HCT116 (cell line): Measurements from ENCODE around the gene ZNF341.

ENCODE experiments used
- CEBPB ChIP-seq: IDR thresholded peaks from 2 replicates; pipeline ENCODE4 v1.6.1; 2012; ENCODE audit warnings: low read depth
- EZH2 ChIP-seq: fragments of 200-600 bp; sonication (generic); IDR thresholded peaks from 2 replicates; pipeline ENCODE4 v1.6.1; 2017; ENCODE audit warnings: antibody characterized with exemption, mixed run types
- EZH2phosphoT487 ChIP-seq: fragments of 200-600 bp; IDR thresholded peaks from 2 replicates; pipeline ENCODE4 v1.6.1; 2018; ENCODE audit warnings: antibody characterized with exemption, borderline replicate concordance
- FOSL1 ChIP-seq: IDR thresholded peaks from 2 replicates; pipeline ENCODE4 v1.6.1; 2012; ENCODE audit warnings: low read depth
- POLR2A ChIP-seq: IDR thresholded peaks from 2 replicates; pipeline ENCODE4 v1.7.0; 2011; ENCODE audit warnings: borderline replicate concordance; ENCODE audit not compliant: insufficient read depth, insufficient read length; ENCODE audit errors: extremely low read depth
- REST ChIP-seq: IDR thresholded peaks from 2 replicates; pipeline ENCODE4 v1.6.1; 2012; ENCODE audit warnings: low read depth
- YY1 ChIP-seq: IDR thresholded peaks from 2 replicates; pipeline ENCODE4 v1.6.1; 2011; ENCODE audit warnings: low read length, low read depth, moderate library complexity, mild to moderate bottlenecking; ENCODE audit not compliant: insufficient replicate concordance; ENCODE audit errors: extremely low read depth
- TF ChIP-seq, protein P1 (sequence below): IDR thresholded peaks from 2 replicates; pipeline ENCODE4 v1.6.1; 2011; ENCODE audit warnings: mild to moderate bottlenecking, low read length, moderate library complexity; ENCODE audit not compliant: insufficient replicate concordance; ENCODE audit errors: extremely low read depth
- TF ChIP-seq, protein P2 (sequence below), 3 experiments: fragments of 200-600 bp in 1 of 3; sonication (generic) in 1 of 3; IDR thresholded peaks in 2 of 3; conservative IDR thresholded peaks in 1 of 3; 2 replicates each; pipeline ENCODE4 v1.5.1; 2012 to 2017; ENCODE audit warnings: low read depth in 2 of 3, low read length in 2 of 3, antibody characterized with exemption in 1 of 3, borderline replicate concordance in 1 of 3, control low read depth in 1 of 3, mild to moderate bottlenecking in 1 of 3, mixed read lengths in 1 of 3, mixed run types in 1 of 3, moderate library complexity in 1 of 3; ENCODE audit not compliant: insufficient read depth in 1 of 3

DNA sequence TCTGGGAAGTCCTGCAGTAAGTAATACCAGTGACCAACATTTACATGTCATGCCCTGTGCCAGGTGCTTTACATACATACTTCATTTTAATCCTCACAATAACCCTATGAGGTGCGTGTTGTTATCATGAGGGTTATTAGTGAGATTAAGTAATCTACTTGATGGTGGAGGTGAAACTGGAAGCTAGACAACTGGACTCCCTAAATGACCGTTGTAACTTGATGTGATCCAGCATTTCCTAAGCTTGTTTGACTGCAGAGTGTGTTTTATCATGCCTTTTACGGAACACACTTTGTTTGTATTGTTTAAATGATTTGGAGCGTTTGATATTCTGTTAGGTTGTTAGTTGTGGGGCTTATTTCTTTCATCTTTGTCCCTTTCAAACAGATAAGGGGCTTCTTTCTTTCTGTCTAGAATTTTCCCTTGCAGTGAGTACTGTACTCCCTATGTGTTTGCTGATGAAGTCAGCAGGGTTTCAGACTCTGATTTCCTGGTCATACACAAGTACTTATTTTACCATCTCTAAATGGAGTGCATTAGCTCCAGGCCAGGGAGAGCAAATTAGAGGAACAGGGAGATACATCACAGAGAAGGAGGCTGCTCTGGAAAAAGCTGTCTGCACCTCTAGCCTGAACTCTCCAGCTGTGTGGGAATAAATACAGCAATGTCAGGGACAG is 109.1 kb downstream of the ZNF341 start:
- no peak for TF ChIP-seq FOSL1
- TF ChIP-seq EZH2phosphoT487 = no peak
- TF ChIP-seq, protein P1, sequence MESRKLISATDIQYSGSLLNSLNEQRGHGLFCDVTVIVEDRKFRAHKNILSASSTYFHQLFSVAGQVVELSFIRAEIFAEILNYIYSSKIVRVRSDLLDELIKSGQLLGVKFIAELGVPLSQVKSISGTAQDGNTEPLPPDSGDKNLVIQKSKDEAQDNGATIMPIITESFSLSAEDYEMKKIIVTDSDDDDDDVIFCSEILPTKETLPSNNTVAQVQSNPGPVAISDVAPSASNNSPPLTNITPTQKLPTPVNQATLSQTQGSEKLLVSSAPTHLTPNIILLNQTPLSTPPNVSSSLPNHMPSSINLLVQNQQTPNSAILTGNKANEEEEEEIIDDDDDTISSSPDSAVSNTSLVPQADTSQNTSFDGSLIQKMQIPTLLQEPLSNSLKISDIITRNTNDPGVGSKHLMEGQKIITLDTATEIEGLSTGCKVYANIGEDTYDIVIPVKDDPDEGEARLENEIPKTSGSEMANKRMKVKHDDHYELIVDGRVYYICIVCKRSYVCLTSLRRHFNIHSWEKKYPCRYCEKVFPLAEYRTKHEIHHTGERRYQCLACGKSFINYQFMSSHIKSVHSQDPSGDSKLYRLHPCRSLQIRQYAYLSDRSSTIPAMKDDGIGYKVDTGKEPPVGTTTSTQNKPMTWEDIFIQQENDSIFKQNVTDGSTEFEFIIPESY = no peak
- TF ChIP-seq YY1 = no peak
- TF ChIP-seq REST = no peak
- TF ChIP-seq, protein P2, sequence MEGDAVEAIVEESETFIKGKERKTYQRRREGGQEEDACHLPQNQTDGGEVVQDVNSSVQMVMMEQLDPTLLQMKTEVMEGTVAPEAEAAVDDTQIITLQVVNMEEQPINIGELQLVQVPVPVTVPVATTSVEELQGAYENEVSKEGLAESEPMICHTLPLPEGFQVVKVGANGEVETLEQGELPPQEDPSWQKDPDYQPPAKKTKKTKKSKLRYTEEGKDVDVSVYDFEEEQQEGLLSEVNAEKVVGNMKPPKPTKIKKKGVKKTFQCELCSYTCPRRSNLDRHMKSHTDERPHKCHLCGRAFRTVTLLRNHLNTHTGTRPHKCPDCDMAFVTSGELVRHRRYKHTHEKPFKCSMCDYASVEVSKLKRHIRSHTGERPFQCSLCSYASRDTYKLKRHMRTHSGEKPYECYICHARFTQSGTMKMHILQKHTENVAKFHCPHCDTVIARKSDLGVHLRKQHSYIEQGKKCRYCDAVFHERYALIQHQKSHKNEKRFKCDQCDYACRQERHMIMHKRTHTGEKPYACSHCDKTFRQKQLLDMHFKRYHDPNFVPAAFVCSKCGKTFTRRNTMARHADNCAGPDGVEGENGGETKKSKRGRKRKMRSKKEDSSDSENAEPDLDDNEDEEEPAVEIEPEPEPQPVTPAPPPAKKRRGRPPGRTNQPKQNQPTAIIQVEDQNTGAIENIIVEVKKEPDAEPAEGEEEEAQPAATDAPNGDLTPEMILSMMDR (IDR thresholded peaks at IDR 0.05 in 2 of 3, conservative IDR thresholded peaks at IDR 0.05 in 1 of 3; ENCODE audit: borderline replicate concordance in 1 of 3, insufficient read depth in 1 of 3, low read depth in 2 of 3, low read length in 2 of 3) = no peak
- TF ChIP-seq POLR2A = no peak
- TF ChIP-seq EZH2 = no peak
- no peak for TF ChIP-seq CEBPB
